D341Med (cell line): ENCODE data around the gene SIK3.

Source experiments
- DNase-seq: peaks from one replicate; pipeline ENCODE4 v3.0.0; 2012; ENCODE audit warnings: low spot score

SIK3 gene

DNA sequence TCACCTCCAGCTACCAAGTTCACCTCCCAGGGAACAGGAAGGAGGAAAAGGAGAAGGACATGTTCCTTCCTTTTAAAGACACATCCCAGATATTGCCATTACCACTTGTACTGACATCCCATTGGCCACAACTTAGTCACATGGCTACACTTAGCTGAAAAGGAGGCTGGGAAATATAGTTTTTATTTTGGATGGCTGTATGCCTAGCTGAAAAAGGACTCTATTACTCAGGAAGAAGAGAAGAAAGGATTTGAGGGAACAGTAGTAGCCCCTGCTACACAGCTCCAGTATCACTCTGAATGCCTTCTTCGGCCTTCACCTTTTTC is 304.5 kb downstream of the SIK3 start:
- DNase-seq, result no peak
